GM18505 (cell line): ENCODE data around the gene PLB1.
"Not testable (repeated sequence)": the region's sequence is repeated elsewhere in the genome, so short reads cannot be mapped to it uniquely, and the experiment has no call there.

Experiments used
- ATAC-seq: cut with Tn5 transposase; IDR thresholded peaks from one replicate; pipeline ENCODE4 v1.9.1; 2021; ENCODE audit not compliant: unreplicated experiment
- POLR2A ChIP-seq: IDR thresholded peaks from 4 replicates; pipeline ENCODE4 v1.6.1; 2011; ENCODE audit warnings: borderline replicate concordance; ENCODE audit not compliant: insufficient read depth, insufficient read length; ENCODE audit errors: extremely low read depth

PLB1 gene

DNA sequence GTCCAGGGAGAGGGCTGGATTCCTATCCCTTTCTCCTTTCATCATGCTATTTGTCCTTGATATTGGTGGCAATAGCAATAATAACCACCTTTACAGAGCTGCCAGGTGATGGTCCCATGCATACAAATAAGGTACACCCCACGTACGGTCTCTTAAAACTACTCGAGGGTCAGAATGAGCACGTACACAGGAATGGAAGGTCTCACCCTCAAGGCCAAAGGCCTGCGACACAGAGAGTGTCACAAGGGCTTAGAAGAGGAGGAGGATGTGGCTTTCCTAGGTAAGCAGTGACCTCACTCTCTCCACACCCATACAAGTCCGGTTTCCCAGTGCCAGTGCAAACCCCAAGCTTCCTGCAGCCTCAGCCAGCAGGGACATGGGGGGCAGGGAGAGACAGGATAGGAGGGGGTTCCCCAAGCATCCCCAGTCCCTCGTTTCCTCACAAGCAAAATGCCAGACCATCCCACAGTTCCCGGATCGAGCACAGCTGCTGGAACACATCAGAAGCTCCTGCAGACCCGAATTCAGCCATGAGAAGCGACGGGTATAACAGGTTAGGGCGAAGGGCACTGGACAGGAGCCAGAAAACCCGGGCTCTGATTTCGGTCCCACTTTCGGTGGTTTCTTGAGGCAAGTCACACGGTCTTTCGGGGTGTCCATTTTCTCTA, 49.2 kb downstream of the PLB1 start:
- no peak for ATAC-seq

DNA sequence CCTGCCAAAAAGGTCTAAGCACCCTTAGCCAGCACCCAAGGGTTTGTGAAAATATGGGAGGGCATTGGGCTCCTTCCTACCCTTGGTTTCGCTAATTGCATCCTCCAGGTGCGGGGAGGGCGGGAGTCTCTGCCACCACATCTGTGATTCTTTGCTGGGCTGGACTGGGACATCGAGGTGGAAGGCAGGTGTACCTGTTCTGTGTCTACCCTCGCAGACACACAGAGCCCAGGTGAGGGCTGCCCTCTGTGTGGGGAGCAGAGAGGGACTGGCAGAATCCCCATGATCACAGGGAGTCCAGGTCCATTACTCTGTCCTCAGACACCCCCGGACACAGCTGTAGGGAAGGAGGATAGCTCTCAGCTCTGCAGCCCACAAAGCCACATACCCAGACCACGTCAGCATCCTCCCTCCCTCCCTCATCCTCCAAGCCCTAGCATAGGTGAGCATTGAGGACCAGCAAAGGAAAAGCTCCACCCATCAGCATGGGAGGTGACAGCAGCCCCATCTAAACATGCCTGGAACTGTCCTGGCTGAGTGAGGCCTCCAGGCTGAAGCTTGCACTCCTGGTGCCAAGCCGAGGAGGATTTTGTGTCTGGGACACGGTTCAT, 49.8 kb downstream of the PLB1 start:
- no peak for TF ChIP-seq POLR2A
- no peak for ATAC-seq

More for the DNA sequence above, 49.2 kb downstream of the PLB1 start:
- no peak for TF ChIP-seq POLR2A

DNA sequence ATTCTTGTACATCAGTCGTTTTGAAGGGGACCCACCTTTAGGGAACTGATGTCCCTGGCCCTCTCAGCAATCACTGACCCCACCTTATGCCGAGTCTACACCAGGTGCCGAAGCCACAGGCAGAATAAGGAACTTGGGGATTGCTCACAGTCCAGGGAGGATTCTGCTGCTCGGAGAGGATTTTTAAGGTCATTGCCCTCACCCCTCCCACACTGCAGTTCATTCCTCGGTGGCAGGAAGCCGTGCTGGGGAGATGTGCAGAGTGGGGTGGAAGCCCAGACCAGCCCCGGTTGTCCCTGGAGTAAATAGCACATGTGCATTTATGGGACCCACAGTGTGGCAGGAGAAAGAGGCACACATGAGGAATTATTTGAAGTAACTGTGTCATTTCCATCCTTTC, 50.4 kb downstream of the PLB1 start:
- TF ChIP-seq POLR2A, result no peak
- ATAC-seq, result no peak

DNA sequence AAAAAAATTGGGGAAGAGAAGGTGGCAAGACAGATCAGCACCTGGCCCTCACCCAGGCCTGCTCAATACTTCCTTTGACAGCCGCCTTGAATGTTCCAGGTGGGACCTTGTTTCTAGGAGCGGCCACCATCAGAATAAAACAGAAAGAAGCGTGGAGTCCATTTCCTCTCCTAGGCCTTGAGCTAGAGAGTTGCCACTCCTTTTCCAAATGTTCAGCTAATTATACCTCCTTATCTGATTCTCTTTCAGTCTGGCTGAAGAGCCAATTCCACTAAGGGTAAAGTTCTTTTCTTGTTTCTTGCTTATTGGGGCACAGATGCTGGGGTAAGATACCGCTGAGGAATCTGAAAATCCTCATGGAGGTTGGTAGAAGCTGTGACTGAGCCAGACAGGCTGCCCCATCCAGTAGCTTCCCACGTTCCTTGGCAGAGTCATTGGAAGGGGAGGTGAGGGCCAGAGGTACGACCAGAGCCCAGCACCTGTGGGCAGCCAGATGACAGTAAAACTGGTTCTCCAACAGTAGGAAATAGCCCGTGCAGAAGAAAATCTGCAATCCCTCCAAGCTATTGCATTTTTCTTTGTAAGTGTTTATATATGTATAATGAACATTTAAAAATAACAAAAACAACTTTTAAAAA, 51.5 kb downstream of the PLB1 start:
- no peak for ATAC-seq
- no peak for TF ChIP-seq POLR2A

DNA sequence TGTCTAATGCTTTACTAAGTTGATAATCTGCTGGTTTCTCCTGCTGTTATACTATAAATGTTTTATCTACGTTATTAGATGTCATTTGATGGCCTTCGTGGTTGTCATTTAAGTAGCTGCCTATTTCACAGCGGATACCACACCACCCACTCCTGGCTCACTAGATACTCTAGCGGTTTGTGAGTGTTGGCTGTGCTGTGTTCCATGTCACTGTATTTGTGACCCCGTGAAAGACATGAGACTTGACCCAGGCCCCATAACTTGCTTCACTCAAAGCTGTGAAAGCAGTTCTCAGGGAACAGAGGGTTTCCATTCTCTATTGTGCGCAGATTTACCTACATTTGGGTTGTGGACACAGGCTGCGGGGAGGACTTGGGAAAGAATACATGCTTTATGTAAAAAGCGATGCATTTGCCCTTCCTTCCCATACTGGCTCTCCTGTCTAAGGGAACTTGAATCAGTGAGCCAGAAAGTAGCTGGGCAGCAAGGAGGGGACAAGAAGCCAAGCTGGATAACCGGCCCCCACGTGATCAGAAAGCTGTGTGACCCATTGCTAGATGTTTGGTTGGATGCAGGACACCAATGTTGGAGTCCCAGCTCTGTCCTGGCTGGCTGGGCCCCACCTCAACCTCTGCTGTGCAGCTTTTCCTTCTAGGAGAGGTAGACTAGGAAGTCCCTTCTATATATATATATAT, 52.2 kb downstream of the PLB1 start:
- no peak for ATAC-seq
- no peak for TF ChIP-seq POLR2A

- not testable (repeated sequence) for ATAC-seq
These were observed 54.5 kb downstream of the PLB1 start for GRCh38 chr2:28550345-28550744.

- ATAC-seq, result no peak
- TF ChIP-seq POLR2A, result no peak
These were observed 56.4 kb downstream of the PLB1 start for GRCh38 chr2:28552045-28552823.

DNA sequence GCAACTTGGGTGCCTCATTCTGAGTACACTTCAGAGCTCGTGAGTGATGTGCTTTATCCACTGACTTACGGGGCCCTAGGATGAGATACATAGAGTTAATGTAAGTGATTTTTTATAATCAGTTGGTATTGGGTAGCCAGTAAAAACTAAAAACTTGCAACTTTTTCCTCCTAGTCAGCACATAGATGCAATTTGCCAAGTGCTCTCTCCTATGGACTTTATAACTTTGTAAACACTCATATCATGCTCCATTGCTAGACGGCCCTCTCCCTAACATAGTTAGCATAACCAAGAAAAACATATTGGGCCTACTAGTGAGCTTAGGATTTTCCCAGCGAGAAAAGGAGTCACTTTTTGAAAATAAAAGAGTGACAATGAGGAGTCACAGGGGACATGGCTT, 60.4 kb downstream of the PLB1 start:
- TF ChIP-seq POLR2A, result no peak
- no peak for ATAC-seq

DNA sequence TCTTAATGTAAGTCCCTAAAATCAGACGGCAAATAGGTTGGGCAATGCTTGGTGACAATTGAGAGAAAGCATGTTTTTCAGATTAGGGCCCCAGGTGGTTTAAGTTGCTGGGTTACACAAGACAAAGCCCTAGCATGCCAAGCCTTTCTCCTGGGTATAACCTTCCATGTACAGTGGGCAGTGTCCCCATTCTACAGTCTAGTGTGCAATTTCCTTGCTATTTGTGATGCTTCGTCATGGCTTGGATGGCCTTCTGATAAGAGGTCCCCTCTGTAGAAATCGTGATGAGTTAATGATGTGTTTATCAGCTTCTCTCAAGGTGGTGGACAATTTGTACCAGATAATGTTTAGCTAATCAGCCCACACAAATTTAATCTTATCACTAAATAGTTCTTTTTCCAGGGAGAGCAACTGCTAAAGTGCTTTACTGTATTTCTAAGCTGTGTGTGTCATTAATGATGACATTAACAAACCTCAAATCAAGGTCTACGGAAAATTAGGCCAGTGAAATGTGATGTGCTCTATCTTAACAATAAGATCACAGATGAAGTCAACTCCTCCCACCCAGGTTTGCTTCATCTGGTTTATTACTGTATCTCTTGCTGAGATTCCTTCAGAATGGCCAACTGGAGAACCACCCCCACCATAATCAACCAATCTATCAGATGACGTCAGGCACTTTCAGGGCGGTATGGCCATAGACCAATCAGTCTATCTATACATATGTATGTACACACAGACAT, 61.7 kb downstream of the PLB1 start:
- TF ChIP-seq POLR2A, result no peak
- ATAC-seq, result no peak

DNA sequence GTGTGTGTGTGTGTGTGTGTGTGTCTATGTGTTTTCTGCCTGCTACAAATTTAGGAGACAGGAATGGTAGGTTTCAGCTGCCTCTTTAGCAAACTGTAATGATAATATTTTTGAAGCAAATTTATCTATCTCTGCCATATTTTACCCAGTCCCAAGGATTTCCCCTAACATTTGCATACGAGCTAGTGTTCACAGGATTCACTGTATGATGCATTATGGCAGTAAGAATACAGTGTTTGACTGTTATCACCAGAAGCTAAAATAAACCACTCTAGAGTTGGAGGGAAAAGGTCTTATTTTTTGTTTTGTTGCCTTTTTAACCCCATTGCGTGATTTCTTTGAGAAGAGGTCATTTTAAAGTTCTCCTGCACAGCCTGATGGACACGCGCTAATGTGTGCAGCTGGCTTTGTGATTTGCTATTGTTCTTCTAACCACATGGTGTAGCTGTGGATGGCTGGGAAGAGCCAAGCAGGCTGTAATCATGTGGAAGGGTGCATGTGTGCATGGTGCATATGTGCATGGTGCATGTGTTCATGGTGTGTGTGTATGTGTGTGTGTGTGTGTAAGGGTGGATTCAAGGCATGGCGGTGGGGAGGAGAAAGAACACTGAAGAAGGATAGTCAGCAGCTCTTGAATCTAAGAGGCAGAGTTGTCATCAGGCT, 62.4 kb downstream of the PLB1 start:
- no peak for ATAC-seq
- TF ChIP-seq POLR2A, result no peak

- no peak for ATAC-seq
These were observed 63.1 kb downstream of the PLB1 start for GRCh38 chr2:28558918-28559317.

GRCh38 chr2:28563869-28564268, 68.0 kb downstream of the PLB1 start:
- no peak for ATAC-seq
- no peak for TF ChIP-seq POLR2A

More at GRCh38 chr2:28558918-28559317, 63.1 kb downstream of the PLB1 start:
- no peak for TF ChIP-seq POLR2A
